ENCODE measurements around the gene COA1.
"Not testable (repeated sequence)": the region's sequence is repeated elsewhere in the genome, so short reads cannot be mapped to it uniquely, and the experiment has no call there.

The COA1 gene

GRCh38 chr7:43727003-43727402 is 2.3 kb downstream of the COA1 start:
- no peak for DNase-seq (ENCODE audit: low spot score)

- DNase-seq (ENCODE audit: low spot score), result no peak
Observed at GRCh38 chr7:43726466-43726865, 2.9 kb downstream of the COA1 start.

GRCh38 chr7:43725251-43725650 is 4.1 kb downstream of the COA1 start:
- no peak for DNase-seq (ENCODE audit: low spot score)

GRCh38 chr7:43723007-43723341 is 6.3 kb downstream of the COA1 start:
- no peak for DNase-seq (ENCODE audit: low spot score)

GRCh38 chr7:43721193-43721806 is 8.0 kb downstream of the COA1 start:
- peak; percentile 44 for DNase-seq (ENCODE audit: low spot score)

GRCh38 chr7:43716598-43716997 is 12.7 kb downstream of the COA1 start:
- DNase-seq (ENCODE audit: low spot score), result no peak

GRCh38 chr7:43715966-43716365 is 13.4 kb downstream of the COA1 start:
- DNase-seq (ENCODE audit: low spot score), result not testable (repeated sequence)

GRCh38 chr7:43711503-43711902 is 17.8 kb downstream of the COA1 start:
- DNase-seq (ENCODE audit: low spot score), result no peak

GRCh38 chr7:43708055-43708454 is 21.3 kb downstream of the COA1 start:
- DNase-seq (ENCODE audit: low spot score), result not testable (repeated sequence)

GRCh38 chr7:43703573-43703972 is 25.8 kb downstream of the COA1 start:
- no peak for DNase-seq (ENCODE audit: low spot score)

GRCh38 chr7:43702974-43703373 is 26.3 kb downstream of the COA1 start:
- DNase-seq (ENCODE audit: low spot score), result no peak

GRCh38 chr7:43701929-43702328 is 27.4 kb downstream of the COA1 start:
- DNase-seq (ENCODE audit: low spot score), result no peak

- DNase-seq (ENCODE audit: low spot score), result no peak
Observed at GRCh38 chr7:43701500-43701854, 27.8 kb downstream of the COA1 start.

GRCh38 chr7:43700646-43701499 is 28.4 kb downstream of the COA1 start:
- DNase-seq (ENCODE audit: low spot score), result peak; percentile 8

GRCh38 chr7:43700059-43700501 is 29.2 kb downstream of the COA1 start:
- DNase-seq (ENCODE audit: low spot score), result peak; percentile 43

GRCh38 chr7:43698460-43699255 is 30.7 kb downstream of the COA1 start:
- no peak for DNase-seq (ENCODE audit: low spot score)

GRCh38 chr7:43697690-43698089 is 31.6 kb downstream of the COA1 start:
- DNase-seq (ENCODE audit: low spot score), result no peak

GRCh38 chr7:43695365-43695764 is 34.0 kb downstream of the COA1 start:
- no peak for DNase-seq (ENCODE audit: low spot score)

GRCh38 chr7:43694399-43694748 is 34.9 kb downstream of the COA1 start:
- peak; percentile 45 for DNase-seq (ENCODE audit: low spot score)

GRCh38 chr7:43693687-43694398 is 35.5 kb downstream of the COA1 start:
- peak; percentile 61 for DNase-seq (ENCODE audit: low spot score)

- DNase-seq (ENCODE audit: low spot score), result no peak
Observed at GRCh38 chr7:43692582-43693373, 36.5 kb downstream of the COA1 start.

GRCh38 chr7:43691611-43692010 is 37.7 kb downstream of the COA1 start:
- DNase-seq (ENCODE audit: low spot score), result no peak

All from AG08395 (cell line).